PFSK-1 (cell line): ENCODE data around the gene ISG20L2.

Experiments
- FOXP2 ChIP-seq: optimal IDR thresholded peaks from 2 replicates; pipeline ENCODE3; 2011; ENCODE audit warnings: borderline replicate concordance, control low read depth, inconsistent platforms; ENCODE audit not compliant: insufficient read depth; ENCODE audit errors: extremely low read length, extremely low read depth
- POLR2AphosphoS5 ChIP-seq: IDR thresholded peaks from 2 replicates; pipeline ENCODE4 v1.6.1; 2012; ENCODE audit warnings: low read depth, mild to moderate bottlenecking, control low read depth, low read length, moderate library complexity
- REST ChIP-seq, 2 experiments: IDR thresholded peaks; 2 replicates each; pipeline versions ENCODE4 v1.6.1 to v1.8.0; 2011 to 2012; ENCODE audit warnings: low read depth in 2 of 2, low read length in 2 of 2, control low read depth in 1 of 2, inconsistent platforms in 1 of 2, mild to moderate bottlenecking in 1 of 2, moderate library complexity in 1 of 2; ENCODE audit not compliant: insufficient read depth in 1 of 2
- SIN3A ChIP-seq: IDR thresholded peaks from 2 replicates; pipeline ENCODE4 v1.6.1; 2012; ENCODE audit warnings: mild to moderate bottlenecking, low read length, moderate library complexity, borderline replicate concordance; ENCODE audit not compliant: insufficient read depth
- TAF1 ChIP-seq: IDR thresholded peaks from 2 replicates; pipeline ENCODE4 v1.6.1; 2012; ENCODE audit warnings: low read length, control low read depth, borderline replicate concordance; ENCODE audit not compliant: insufficient read depth

ISG20L2 gene

GRCh38 chr1:156748670-156749418, 20.3 kb upstream of the ISG20L2 start:
- TF ChIP-seq POLR2AphosphoS5 (peak; percentile 58), TAF1 (peak; percentile 62; the same call in 1 of the 2 replicates), REST (IDR thresholded peaks at IDR 0.05; ENCODE audit: insufficient read depth in 1 of 2, low read depth in 2 of 2, low read length in 2 of 2) (no peak; a peak in 1 of 4 replicates)

- TF ChIP-seq SIN3A (no peak), REST (IDR thresholded peaks at IDR 0.05; ENCODE audit: insufficient read depth in 1 of 2, low read depth in 2 of 2, low read length in 2 of 2) (no peak), TAF1 (no peak), POLR2AphosphoS5 (no peak), FOXP2 (no peak)
Measured at GRCh38 chr1:156747742-156748669, 19.4 kb upstream of the ISG20L2 start.

GRCh38 chr1:156746728-156747631, 18.4 kb upstream of the ISG20L2 start:
- no peak for TF ChIP-seq FOXP2
- TF ChIP-seq TAF1 = no peak
- TF ChIP-seq SIN3A = peak; percentile 53; the same call in 1 of the 2 replicates

GRCh38 chr1:156746406-156746727, 17.8 kb upstream of the ISG20L2 start:
- TF ChIP-seq POLR2AphosphoS5 (no peak), REST (IDR thresholded peaks at IDR 0.05; ENCODE audit: insufficient read depth in 1 of 2, low read depth in 2 of 2, low read length in 2 of 2) (no peak), SIN3A (no peak), TAF1 (no peak), FOXP2 (no peak)

- TF ChIP-seq REST (IDR thresholded peaks at IDR 0.05; ENCODE audit: insufficient read depth in 1 of 2, low read depth in 2 of 2, low read length in 2 of 2) (no peak), FOXP2 (no peak), TAF1 (no peak), SIN3A (no peak), POLR2AphosphoS5 (no peak)
Measured at GRCh38 chr1:156745881-156746280, 17.3 kb upstream of the ISG20L2 start.
